GM12878 (cell line): Measurements from ENCODE around the gene ASIC2. TPM values are rescaled to one million over a fixed set of nuclear protein-coding genes. Genes with fewer than 3 reads are reported as not detected.

Experiments
- ATAC-seq: fragments of 200-7000 bp; cut with Tn5 transposase; 3 replicates; pipeline ENCODE4 v1.9.1; 2020; ENCODE audit warnings: mild to moderate bottlenecking, moderate library complexity
- BruUV-seq: library from RNA; stranded (reverse); fragments of 400-500 nt; replicated peaks from 2 replicates; lab custom pipeline; 2021; lab: Mats Ljungman, UMichigan
- CTCF ChIA-PET: fragments of 300-600 bp; sonication (Branson Sonifier 250); formaldehyde crosslinking; extraction: SDS; loops from one replicate; lab custom pipeline; 2021; ENCODE audit warnings: inconsistent platforms; lab: Yijun Ruan, JAX
- POLR2A ChIA-PET: fragments of 350-600 bp; formaldehyde crosslinking; extraction: SDS; loops from one replicate; lab custom pipeline; 2021; ENCODE audit warnings: inconsistent platforms; lab: Charles Lee
- RAD21 ChIA-PET: fragments of 300-600 bp; sonication (Branson Sonifier 250); formaldehyde crosslinking; loops from one replicate; lab custom pipeline; 2023; ENCODE audit warnings: antibody characterized with exemption; ENCODE audit not compliant: unreplicated experiment; lab: Charles Lee
- SMC1A ChIA-PET: fragments of 300-600 bp; sonication (Branson Sonifier 250); formaldehyde crosslinking; loops from one replicate; lab custom pipeline; 2023; ENCODE audit not compliant: unreplicated experiment, uncharacterized antibody; lab: Charles Lee
- DNase-seq: peaks from one replicate; pipeline ENCODE4 v3.0.0-alpha.2; 2011; ENCODE audit warnings: low read depth, low spot score
- FAIRE-seq: peaks from 3 replicates; lab custom pipeline; 2011; peaks lifted over from hg19 to GRCh38; lab: Jason Lieb, UNC
- H2AFZ ChIP-seq: 2 replicates; pipeline ENCODE4 v1.6.0; 2011; ENCODE audit warnings: low read depth, low read length, control low read depth; ENCODE audit not compliant: control insufficient read depth
- H3K27ac ChIP-seq: 2 replicates; pipeline ENCODE4 v1.5.1; 2011; ENCODE audit warnings: control low read depth; ENCODE audit not compliant: control insufficient read depth, insufficient read depth
- H3K27me3 ChIP-seq, 2 experiments: replicated peaks in 1 of 2; 2 replicates each; pipeline versions ENCODE4 v1.6.0 to v1.6.1; 2011; ENCODE audit warnings: low read length in 1 of 2; ENCODE audit not compliant: control insufficient read depth in 2 of 2, insufficient read depth in 2 of 2
- H3K36me3 ChIP-seq, 2 experiments: 2 replicates each; pipeline ENCODE4 v1.5.1; 2011; ENCODE audit warnings: low read length in 1 of 2; ENCODE audit not compliant: control insufficient read depth in 2 of 2, insufficient read depth in 2 of 2
- H3K4me1 ChIP-seq: 2 replicates; pipeline ENCODE4 v1.6.1; 2011; ENCODE audit warnings: mild to moderate bottlenecking, low read length, moderate library complexity, mixed read lengths; ENCODE audit not compliant: control insufficient read depth, insufficient read depth
- H3K4me2 ChIP-seq: 2 replicates; pipeline ENCODE4 v1.6.0; 2011; ENCODE audit warnings: control low read depth; ENCODE audit not compliant: control insufficient read depth, insufficient read depth
- H3K4me3 ChIP-seq: fragments of 200-600 bp; sonication (generic); 2 replicates; pipeline ENCODE4 v1.5.1; 2016
- H3K79me2 ChIP-seq: 2 replicates; pipeline ENCODE4 v1.6.0; 2011; ENCODE audit warnings: low read length; ENCODE audit not compliant: control insufficient read depth, insufficient read depth
- H3K9ac ChIP-seq: 2 replicates; pipeline ENCODE4 v1.8.0; 2011; ENCODE audit warnings: low read length, control low read depth, mixed read lengths; ENCODE audit not compliant: control insufficient read depth, insufficient read depth
- H3K9me3 ChIP-seq: replicated peaks from 3 replicates; pipeline ENCODE4 v1.5.1; 2011; ENCODE audit warnings: mild to moderate bottlenecking, low read length; ENCODE audit not compliant: control insufficient read depth, insufficient read depth
- H4K20me1 ChIP-seq: 2 replicates; pipeline ENCODE4 v1.6.0; 2011; ENCODE audit not compliant: control insufficient read depth, insufficient read depth
- CBX3 ChIP-seq: fragments of 200-600 bp; sonication (generic); IDR thresholded peaks from 2 replicates; pipeline ENCODE4 v1.6.1; 2016; ENCODE audit warnings: low read depth, borderline replicate concordance
- ETV6 ChIP-seq, 2 experiments: fragments of 450-650 bp in 1 of 2; IDR thresholded peaks in 1 of 2; conservative IDR thresholded peaks in 1 of 2; 2 replicates each; pipeline ENCODE4 v1.6.1; 2014; ENCODE audit warnings: antibody characterized with exemption in 1 of 2, borderline replicate concordance in 1 of 2, low read depth in 1 of 2, mild to moderate bottlenecking in 1 of 2, moderate library complexity in 1 of 2
- MTA3 ChIP-seq: IDR thresholded peaks from 2 replicates; pipeline ENCODE4 v1.6.1; 2012; ENCODE audit warnings: low read length, inconsistent platforms, borderline replicate concordance
- NRF1 ChIP-seq: conservative IDR thresholded peaks from 2 replicates; pipeline ENCODE4 v1.6.1; 2011; ENCODE audit warnings: mild to moderate bottlenecking, low read depth, low read length, improper control_type of control experiment
- RAD21 ChIP-seq: IDR thresholded peaks from 2 replicates; pipeline ENCODE4 v1.6.1; 2011; ENCODE audit warnings: mild to moderate bottlenecking, low read depth, low read length, moderate library complexity; ENCODE audit not compliant: insufficient read depth
- RELA ChIP-seq: fragments of 450-650 bp; IDR thresholded peaks from 2 replicates; pipeline ENCODE4 v1.8.0; 2014; ENCODE audit warnings: borderline replicate concordance; ENCODE audit not compliant: partially characterized antibody
- REST ChIP-seq: IDR thresholded peaks from 2 replicates; pipeline ENCODE4 v1.6.1; 2012; ENCODE audit warnings: mild to moderate bottlenecking, low read depth, low read length
- SMAD1 ChIP-seq: fragments of 450-650 bp; IDR thresholded peaks from 2 replicates; pipeline ENCODE4 v1.6.1; 2018; ENCODE audit warnings: mild to moderate bottlenecking, low read depth; ENCODE audit not compliant: partially characterized antibody
- SREBF1 ChIP-seq: IDR thresholded peaks from 2 replicates; pipeline ENCODE4 v1.6.1; 2012; ENCODE audit warnings: mild to moderate bottlenecking, low read length
- WGBS: methylation state at CpG from one replicate; pipeline ENCODE4 v1.1.6; 2016; ENCODE audit warnings: low lambda C conversion rate; ENCODE audit not compliant: insufficient replicate concordance, insufficient coverage; ENCODE audit errors: missing lambda C conversion rate; 5-methylcytosine and 5-hydroxymethylcytosine counted together
- in situ Hi-C: fragments of 300-500 bp; cut with MboI; formaldehyde crosslinking; loops from 9 replicates; pipeline ENCODE4 v1.14.3; 2018; ENCODE audit warnings: mixed read lengths
- intact Hi-C: fragments of 100-400 bp; cut with micrococcal nuclease; formaldehyde crosslinking; loops from one replicate; pipeline ENCODE4 v1.14.2; 2022; ENCODE audit not compliant: unreplicated experiment
- polyA plus RNA-seq, 11 experiments: library from polyadenylated mRNA; depleted of rRNA in 4 of 11; unstranded in 6 of 11; stranded (reverse) in 5 of 11; fragments of >200 nt; fragmentation: Nextera tagmentation in 4 of 11; fragmentation: Illumina TruSeq in 1 of 11; extraction: Ambion mirVana in 4 of 11; extraction: Trizol in 1 of 11; gene quantifications; 1 replicate in 1 of 11; 2 replicates in 10 of 11; pipeline versions ENCODE4 v1.2.1 to v1.2.3, GENCODE V29; 2011 to 2016; ENCODE audit warnings: inconsistent platforms in 2 of 11, missing spikeins in 2 of 11, low read depth in 1 of 11
- total RNA-seq, 4 experiments: library from RNA; depleted of rRNA in 3 of 4; stranded (reverse); fragments of >200 nt in 3 of 4; fragmentation: Illumina TruSeq in 1 of 4; extraction: Trizol in 1 of 4; gene quantifications; 2 replicates each; pipeline versions ENCODE4 v1.2.1 to v1.2.3, GENCODE V29; 2013 to 2021

ASIC2 gene
- total and polyA plus RNA-seq, 10 of the 15 experiments (the other 5 are each of a cell fraction or from before 2014, with no cell fraction given), result not detected

GRCh38 chr17:33113276-33113990, 179.7 kb downstream of the ASIC2 start:
- intact Hi-C loops, result no loop called here
- no TSS peak for BruUV-seq
- CTCF ChIA-PET, result no interaction called here
- POLR2A ChIA-PET, result no interaction called here
- Histone ChIP-seq H3K9ac (no peak overlapping the region), H4K20me1 (no peaks in the 10 kb centered on the region), H3K36me3 (no peaks in the 10 kb centered on the region), H3K4me3 (no peak overlapping the region), H2AFZ (no peak overlapping the region), H3K4me1 (no peaks in the 10 kb centered on the region), H3K27ac (no peak overlapping the region), H3K27me3 (no peaks in the 10 kb centered on the region; a peak in 1 of 4 replicates), H3K9me3 (no peaks in the 10 kb centered on the region), H3K4me2 (no peak overlapping the region), H3K79me2 (no peaks in the 10 kb centered on the region)
- in situ Hi-C loops, result no loop called here
- TF ChIP-seq ETV6 (conservative IDR thresholded peaks at IDR 0.05 in 1 of 2, IDR thresholded peaks at IDR 0.05 in 1 of 2; ENCODE audit: borderline replicate concordance in 1 of 2, low read depth in 1 of 2) (no peak), RAD21 (no peak), REST (no peak), SMAD1 (no peak), SREBF1 (no peak), MTA3 (no peak), NRF1 (no peak), CBX3 (no peak), RELA (no peak)
- no peak for FAIRE-seq
- no peak for DNase-seq
- RAD21 ChIA-PET, result no interaction called here
- no peak for ATAC-seq
- 18% methylated on average over 6 of the region's 6 CpGs for WGBS
- SMC1A ChIA-PET, result no interaction called here
